ENCODE results near the gene SCGB1D1.

Gene SCGB1D1

GRCh38 chr11:62151737-62152102 is 38.3 kb upstream of the SCGB1D1 start:
- no peak overlapping the region for H3K27ac ChIP-seq
- no peak for TF ChIP-seq CTCF (conservative IDR thresholded peaks at IDR 0.05)

- TF ChIP-seq CTCF (conservative IDR thresholded peaks at IDR 0.05) = no peak
- no peak overlapping the region for H3K27ac ChIP-seq
Measured at GRCh38 chr11:62152245-62153086, 37.5 kb upstream of the SCGB1D1 start.

GRCh38 chr11:62153087-62153395 is 37.0 kb upstream of the SCGB1D1 start:
- TF ChIP-seq CTCF (conservative IDR thresholded peaks at IDR 0.05) = no peak
- H3K27ac ChIP-seq = no peak overlapping the region

GRCh38 chr11:62153617-62154016 is 36.4 kb upstream of the SCGB1D1 start:
- no peak overlapping the region for H3K27ac ChIP-seq
- TF ChIP-seq CTCF (conservative IDR thresholded peaks at IDR 0.05) = no peak

- no peak for TF ChIP-seq CTCF (conservative IDR thresholded peaks at IDR 0.05)
- H3K27ac ChIP-seq = no peak overlapping the region
Measured at GRCh38 chr11:62157603-62158002, 32.4 kb upstream of the SCGB1D1 start.

GRCh38 chr11:62166371-62166770 is 23.6 kb upstream of the SCGB1D1 start:
- no peak overlapping the region for H3K27ac ChIP-seq
- TF ChIP-seq CTCF (conservative IDR thresholded peaks at IDR 0.05) = no peak

GRCh38 chr11:62169448-62169847 is 20.6 kb upstream of the SCGB1D1 start:
- no peak for TF ChIP-seq CTCF (conservative IDR thresholded peaks at IDR 0.05)

More at GRCh38 chr11:62169448-62169847, 20.6 kb upstream of the SCGB1D1 start:
- no peak overlapping the region for H3K27ac ChIP-seq

Data from VCaP (cell line).